T-helper 2 cell treated with Interferon-gamma antibody and Interleukin-4, amounts not matched to agents 5 μg/mL and 100 μg/mL, for 36 hours (primary cell): ENCODE data around the gene MYO18B.

Experiments
- DNase-seq: peaks from one replicate; pipeline ENCODE4 v3.0.0; 2021; ENCODE audit warnings: low spot score
- H3K27ac Mint-ChIP-seq: one replicate; pipeline ENCODE4 v1.8.0; 2021; ENCODE audit warnings: mild to moderate bottlenecking, mixed read lengths
- H3K27me3 Mint-ChIP-seq: one replicate; pipeline ENCODE4 v1.8.0; 2021; ENCODE audit warnings: low read depth, mixed read lengths
- H3K36me3 Mint-ChIP-seq: one replicate; pipeline ENCODE4 v1.8.0; 2021; ENCODE audit warnings: low read depth, mixed read lengths
- H3K4me1 Mint-ChIP-seq: one replicate; pipeline ENCODE4 v1.8.0; 2021; ENCODE audit warnings: low read depth, mixed read lengths
- H3K4me3 Mint-ChIP-seq: one replicate; pipeline ENCODE4 v1.8.0; 2022; ENCODE audit warnings: mild to moderate bottlenecking, moderate library complexity, mixed read lengths
- H3K9me3 Mint-ChIP-seq: one replicate; pipeline ENCODE4 v1.8.0; 2021; ENCODE audit warnings: mixed read lengths

The MYO18B gene

DNA sequence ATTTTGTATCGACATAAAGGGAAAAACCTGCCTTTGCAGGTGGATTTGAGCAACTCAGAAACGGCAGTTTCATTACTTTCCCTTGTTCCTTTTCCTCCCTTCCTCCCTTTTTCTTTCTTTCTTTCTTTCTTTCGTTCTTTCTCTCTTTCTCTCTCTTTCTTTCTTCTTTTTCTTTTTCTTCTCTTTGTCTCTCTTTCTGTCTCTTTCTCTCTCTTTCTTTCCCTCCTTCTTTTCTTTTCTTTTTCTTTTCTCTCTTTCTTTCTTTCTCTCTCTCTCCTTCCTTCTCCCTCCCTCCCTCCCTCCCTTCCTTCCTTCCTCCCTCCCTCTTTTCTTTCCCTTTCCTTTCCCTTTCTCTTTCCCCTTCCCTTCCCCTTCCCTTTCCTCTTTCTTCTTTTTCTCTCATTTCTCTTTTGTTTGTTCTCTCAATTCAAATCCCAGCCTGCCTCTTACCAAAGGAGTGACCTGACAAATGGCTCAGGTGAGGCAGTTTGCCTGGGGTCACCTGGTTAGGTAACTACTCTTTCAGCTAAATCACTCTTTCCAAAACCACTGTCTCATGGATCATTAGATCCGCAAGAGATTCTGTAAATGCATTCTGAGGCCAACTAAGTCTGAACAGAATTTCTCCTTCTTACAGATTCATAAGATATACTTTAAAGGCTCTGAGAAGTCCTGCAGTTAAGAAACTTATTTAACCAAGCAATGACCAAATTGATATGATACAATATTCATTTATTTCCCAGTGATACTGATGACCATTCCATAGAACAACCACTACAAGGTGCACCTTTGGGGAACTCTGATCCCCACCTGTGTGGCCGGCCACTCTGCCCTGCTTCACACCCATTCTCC lies 75.3 kb downstream of the MYO18B start:
- Mint-ChIP-seq H3K36me3 (peaks cover 5% of the 10 kb centered on the region), H3K27ac (no peak overlapping the region), H3K27me3 (peaks cover 15% of the 10 kb centered on the region), H3K9me3 (peaks cover 4% of the 10 kb centered on the region), H3K4me1 (no peaks in the 10 kb centered on the region), H3K4me3 (no peak overlapping the region)
- no peak for DNase-seq

- DNase-seq = no peak
- Mint-ChIP-seq H3K4me3 (no peak overlapping the region), H3K36me3 (peaks cover 5% of the 10 kb centered on the region), H3K27ac (no peak overlapping the region), H3K9me3 (peaks cover 4% of the 10 kb centered on the region), H3K4me1 (no peaks in the 10 kb centered on the region), H3K27me3 (peaks cover 15% of the 10 kb centered on the region)
Observed at GRCh38 chr22:25818541-25818940, 76.6 kb downstream of the MYO18B start.

DNA sequence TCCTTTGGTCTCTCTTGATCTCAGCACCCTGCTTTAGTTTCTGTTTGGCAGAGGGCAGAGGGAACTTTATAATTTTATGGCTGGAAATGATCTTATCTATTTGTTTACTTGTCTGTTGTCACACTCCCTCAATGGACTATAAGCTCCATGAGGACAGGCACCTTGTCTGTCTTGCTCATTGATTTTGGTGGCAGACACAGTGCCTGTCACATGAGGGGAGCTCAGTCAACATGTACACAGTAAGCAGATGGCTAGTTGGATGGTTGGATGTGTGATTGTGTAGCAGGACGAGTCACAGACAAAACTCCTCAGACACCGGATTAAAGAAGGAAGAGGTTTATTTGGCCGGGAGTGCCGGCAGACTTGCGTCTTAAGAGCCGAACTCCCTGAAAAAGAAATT lies 80.4 kb downstream of the MYO18B start:
- no peaks in the 10 kb centered on the region for H3K4me1 Mint-ChIP-seq
- DNase-seq = no peak
- H3K27ac Mint-ChIP-seq = no peak overlapping the region
- peaks cover 6% of the 10 kb centered on the region for H3K27me3 Mint-ChIP-seq
- no peak overlapping the region for H3K4me3 Mint-ChIP-seq
- peaks cover 4% of the 10 kb centered on the region for H3K9me3 Mint-ChIP-seq
- H3K36me3 Mint-ChIP-seq = peaks cover 7% of the 10 kb centered on the region

DNA sequence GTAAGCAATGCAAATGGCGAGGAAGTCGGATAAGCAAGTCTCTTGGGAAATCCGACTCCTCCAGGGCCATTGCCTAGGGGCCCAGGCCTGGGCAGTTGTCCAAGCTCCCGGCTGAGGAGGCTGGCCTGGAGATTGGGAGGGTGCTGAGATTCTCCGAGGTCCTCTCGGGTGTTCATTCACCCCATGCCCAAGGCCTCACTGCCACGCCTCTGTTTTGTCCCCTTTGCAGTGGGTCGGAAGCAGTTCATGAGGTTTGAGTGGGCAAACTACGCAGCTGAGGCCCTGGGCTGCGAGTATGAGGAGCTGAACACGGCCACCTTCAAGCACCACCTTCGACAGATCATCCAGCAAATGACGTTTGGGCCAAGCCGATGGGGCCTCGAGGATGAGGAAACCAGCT lies 81.3 kb downstream of the MYO18B start:
- Mint-ChIP-seq H3K27ac (no peak overlapping the region), H3K4me3 (no peak overlapping the region), H3K4me1 (no peaks in the 10 kb centered on the region), H3K36me3 (peaks cover 7% of the 10 kb centered on the region), H3K9me3 (peaks cover 4% of the 10 kb centered on the region), H3K27me3 (no peaks in the 10 kb centered on the region)
- DNase-seq = no peak

GRCh38 chr22:25824828-25825423 lies 82.9 kb downstream of the MYO18B start:
- Mint-ChIP-seq H3K36me3 (peaks cover 6% of the 10 kb centered on the region), H3K4me1 (no peaks in the 10 kb centered on the region), H3K4me3 (no peak overlapping the region), H3K27ac (no peak overlapping the region), H3K9me3 (peaks cover 2% of the 10 kb centered on the region), H3K27me3 (no peaks in the 10 kb centered on the region)
- no peak for DNase-seq

GRCh38 chr22:25827415-25827814 lies 85.4 kb downstream of the MYO18B start:
- Mint-ChIP-seq H3K4me3 (no peak overlapping the region), H3K9me3 (no peaks in the 10 kb centered on the region), H3K27ac (no peak overlapping the region), H3K4me1 (no peaks in the 10 kb centered on the region), H3K36me3 (peaks cover 2% of the 10 kb centered on the region), H3K27me3 (no peaks in the 10 kb centered on the region)
- no peak for DNase-seq

DNA sequence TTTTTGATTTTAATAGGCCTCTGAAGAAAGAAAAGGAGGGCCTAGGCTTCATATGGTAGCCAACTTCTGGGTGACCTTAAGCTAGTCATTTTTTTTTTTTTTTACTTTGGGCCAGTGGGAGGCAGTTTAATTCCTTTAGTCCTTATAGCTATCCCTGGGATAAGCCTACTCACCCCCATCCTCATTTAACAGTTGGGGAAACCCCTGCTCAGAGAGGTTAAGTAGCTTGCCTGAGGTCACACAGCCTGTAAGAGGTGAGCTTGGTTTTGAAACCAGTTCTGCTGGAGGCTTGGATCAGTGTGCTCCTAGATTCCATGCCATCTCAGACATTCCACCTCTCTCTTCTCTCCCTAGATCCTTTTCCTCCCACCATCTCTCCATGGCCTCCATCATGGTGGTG lies 86.4 kb downstream of the MYO18B start:
- Mint-ChIP-seq H3K36me3 (peaks cover 2% of the 10 kb centered on the region), H3K4me3 (no peak overlapping the region), H3K4me1 (no peaks in the 10 kb centered on the region), H3K27ac (no peak overlapping the region), H3K9me3 (no peaks in the 10 kb centered on the region), H3K27me3 (no peaks in the 10 kb centered on the region)
- DNase-seq = no peak

DNA sequence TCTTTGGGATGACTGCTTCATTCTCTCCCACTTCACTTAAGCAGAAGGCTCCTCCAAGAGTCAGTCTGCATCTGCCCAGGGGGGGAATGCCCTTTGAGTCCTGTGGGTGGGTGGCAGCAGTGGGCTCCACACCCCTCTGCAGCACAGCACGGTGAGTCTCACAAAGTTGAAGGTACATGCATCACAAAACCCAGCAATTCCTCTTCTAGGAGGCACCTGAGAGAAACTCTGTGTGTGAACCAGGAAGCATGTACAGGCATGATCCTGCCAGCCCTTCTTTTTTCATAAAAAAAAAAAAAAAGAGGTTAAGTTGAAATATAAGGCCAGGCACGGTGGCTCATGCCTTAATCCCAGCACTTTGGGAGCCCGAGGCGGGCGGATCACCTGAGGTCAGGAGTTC lies 87.2 kb downstream of the MYO18B start:
- Mint-ChIP-seq H3K4me1 (no peaks in the 10 kb centered on the region), H3K9me3 (no peaks in the 10 kb centered on the region), H3K36me3 (peaks cover under 1% of the 10 kb centered on the region), H3K27me3 (no peaks in the 10 kb centered on the region), H3K27ac (no peak overlapping the region), H3K4me3 (no peak overlapping the region)
- DNase-seq = no peak

- Mint-ChIP-seq H3K27ac (no peak overlapping the region), H3K4me3 (no peak overlapping the region), H3K27me3 (no peaks in the 10 kb centered on the region), H3K4me1 (no peaks in the 10 kb centered on the region), H3K36me3 (no peaks in the 10 kb centered on the region), H3K9me3 (no peaks in the 10 kb centered on the region)
- no peak for DNase-seq
Observed at GRCh38 chr22:25829808-25830777, 88.1 kb downstream of the MYO18B start.

DNA sequence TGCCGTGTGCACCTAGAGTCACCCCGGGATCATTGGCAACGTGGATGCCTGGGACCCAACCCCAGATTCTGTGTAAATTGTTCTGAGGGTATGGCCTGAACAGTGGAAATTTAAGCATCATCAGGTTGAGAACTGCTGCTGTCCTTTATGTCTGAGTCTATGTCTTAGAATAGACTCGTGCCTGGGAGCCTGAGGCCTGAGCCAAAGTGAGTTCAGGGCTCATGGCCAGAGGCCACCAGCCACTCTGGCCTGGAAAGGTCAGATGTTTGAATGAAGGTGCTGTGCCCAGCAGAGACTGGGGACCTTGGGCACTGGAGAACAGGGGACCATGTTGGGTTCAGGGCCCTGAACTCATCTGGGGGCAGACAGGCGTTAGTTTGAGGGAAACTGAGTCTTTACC lies 91.1 kb downstream of the MYO18B start:
- H3K27me3 Mint-ChIP-seq = no peaks in the 10 kb centered on the region
- H3K27ac Mint-ChIP-seq = no peak overlapping the region
- no peaks in the 10 kb centered on the region for H3K9me3 Mint-ChIP-seq
- H3K4me3 Mint-ChIP-seq = no peak overlapping the region
- no peaks in the 10 kb centered on the region for H3K36me3 Mint-ChIP-seq
- no peaks in the 10 kb centered on the region for H3K4me1 Mint-ChIP-seq
- no peak for DNase-seq

GRCh38 chr22:25833676-25834075 lies 91.7 kb downstream of the MYO18B start:
- H3K4me3 Mint-ChIP-seq = no peak overlapping the region
- H3K36me3 Mint-ChIP-seq = no peaks in the 10 kb centered on the region
- no peaks in the 10 kb centered on the region for H3K27me3 Mint-ChIP-seq
- no peak for DNase-seq
- no peak overlapping the region for H3K27ac Mint-ChIP-seq
- H3K9me3 Mint-ChIP-seq = no peaks in the 10 kb centered on the region
- no peaks in the 10 kb centered on the region for H3K4me1 Mint-ChIP-seq

DNA sequence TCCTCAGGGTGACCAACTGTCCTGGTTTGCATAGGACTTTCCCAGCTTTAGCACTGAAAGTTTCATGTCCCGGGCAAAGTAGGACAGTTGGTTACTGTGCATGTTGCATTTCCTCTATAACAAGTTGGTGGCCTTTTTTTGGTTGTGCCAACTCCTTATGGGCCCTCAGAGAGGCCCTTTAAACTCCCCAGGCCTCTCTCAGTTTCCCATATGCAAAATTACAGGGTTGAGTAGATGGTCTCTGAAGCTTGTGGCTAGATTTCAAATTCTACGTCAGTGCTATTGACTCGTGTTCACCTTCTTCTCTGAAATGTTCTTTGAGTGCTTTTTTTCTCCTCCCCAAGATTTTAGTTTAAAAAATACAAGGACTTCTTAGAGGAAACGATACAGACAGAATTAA lies 92.5 kb downstream of the MYO18B start:
- H3K4me1 Mint-ChIP-seq = no peaks in the 10 kb centered on the region
- no peak overlapping the region for H3K4me3 Mint-ChIP-seq
- H3K27me3 Mint-ChIP-seq = no peaks in the 10 kb centered on the region
- no peak overlapping the region for H3K27ac Mint-ChIP-seq
- no peak for DNase-seq
- H3K9me3 Mint-ChIP-seq = no peaks in the 10 kb centered on the region
- H3K36me3 Mint-ChIP-seq = no peaks in the 10 kb centered on the region

GRCh38 chr22:25835348-25835747 lies 93.4 kb downstream of the MYO18B start:
- DNase-seq = no peak
- Mint-ChIP-seq H3K4me1 (no peaks in the 10 kb centered on the region), H3K27ac (no peak overlapping the region), H3K36me3 (no peaks in the 10 kb centered on the region), H3K27me3 (no peaks in the 10 kb centered on the region), H3K4me3 (no peak overlapping the region), H3K9me3 (no peaks in the 10 kb centered on the region)
